PC-9 (cell line): Measurements from ENCODE around the gene ERRFI1.

Experiments
- CTCF ChIP-seq: fragments of 200-600 bp; sonication (generic); conservative IDR thresholded peaks from 2 replicates; pipeline ENCODE4 v1.6.1; 2017; ENCODE audit warnings: mixed run types, antibody characterized with exemption, mild to moderate bottlenecking, moderate library complexity
- EZH2 ChIP-seq: fragments of 200-600 bp; sonication (generic); IDR thresholded peaks from 2 replicates; pipeline ENCODE4 v1.8.0; 2017; ENCODE audit warnings: antibody characterized with exemption, low read depth

- TF ChIP-seq CTCF (no peak), EZH2 (no peak)
Measured at GRCh38 chr1:8017495-8018197, 8.5 kb downstream of the ERRFI1 start.
